Loucy (cell line): ENCODE results near the gene GDPD5.

Source experiments
- H2AFZ ChIP-seq: fragments of 200-600 bp; sonication (generic); 2 replicates; pipeline ENCODE4 v1.6.0; 2016; ENCODE audit warnings: antibody characterized with exemption, mild to moderate bottlenecking, low read length, moderate library complexity
- H3F3A ChIP-seq: fragments of 200-600 bp; 2 replicates; pipeline ENCODE4 v1.6.0; 2016; ENCODE audit warnings: antibody characterized with exemption, low read depth, mild to moderate bottlenecking
- H3K27me3 ChIP-seq: fragments of 200-600 bp; sonication (generic); 2 replicates; pipeline ENCODE4 v1.6.1; 2014; ENCODE audit warnings: low read length, mild to moderate bottlenecking; ENCODE audit not compliant: insufficient read depth, poor library complexity, severe bottlenecking
- H3K36me3 ChIP-seq: fragments of 200-600 bp; sonication (generic); 2 replicates; pipeline ENCODE4 v1.6.1; 2016; ENCODE audit warnings: low read length; ENCODE audit not compliant: insufficient read depth
- H3K4me1 ChIP-seq: fragments of 200-600 bp; sonication (generic); 2 replicates; pipeline ENCODE4 v1.5.1; 2014; ENCODE audit warnings: low read length, mild to moderate bottlenecking; ENCODE audit not compliant: insufficient read depth, poor library complexity, severe bottlenecking
- H3K4me2 ChIP-seq: fragments of 200-600 bp; sonication (generic); 2 replicates; pipeline ENCODE4 v1.6.0; 2014; ENCODE audit warnings: antibody characterized with exemption, low read length, low read depth, mild to moderate bottlenecking; ENCODE audit not compliant: poor library complexity, severe bottlenecking
- H3K4me3 ChIP-seq: fragments of 200-600 bp; sonication (generic); 2 replicates; pipeline ENCODE4 v1.5.1; 2014; ENCODE audit warnings: low read length, mild to moderate bottlenecking, mixed read lengths; ENCODE audit not compliant: poor library complexity, severe bottlenecking
- H3K79me2 ChIP-seq: fragments of 200-600 bp; sonication (generic); 2 replicates; pipeline ENCODE4 v1.6.1; 2014; ENCODE audit warnings: low read length; ENCODE audit not compliant: insufficient read depth
- H3K9ac ChIP-seq: fragments of 200-600 bp; sonication (generic); 2 replicates; pipeline ENCODE4 v1.6.0; 2014; ENCODE audit warnings: mild to moderate bottlenecking, low read depth, low read length, moderate library complexity; ENCODE audit not compliant: poor library complexity, severe bottlenecking
- H3K9me2 ChIP-seq: fragments of 200-600 bp; sonication (generic); replicated peaks from 2 replicates; pipeline ENCODE4 v1.6.1; 2016; ENCODE audit warnings: low read depth, low read length, mixed read lengths
- H3K9me3 ChIP-seq: fragments of 200-600 bp; sonication (generic); 2 replicates; pipeline ENCODE4 v1.6.1; 2014; ENCODE audit warnings: mild to moderate bottlenecking, antibody characterized with exemption, low read length, low read depth; ENCODE audit not compliant: insufficient read depth
- H4K20me1 ChIP-seq: fragments of 200-600 bp; sonication (generic); 2 replicates; pipeline ENCODE4 v1.6.0; 2014; ENCODE audit warnings: antibody characterized with exemption, low read length, mild to moderate bottlenecking; ENCODE audit not compliant: insufficient read depth, poor library complexity, severe bottlenecking
- CTCF ChIP-seq: fragments of 200-600 bp; sonication (generic); conservative IDR thresholded peaks from 2 replicates; pipeline ENCODE4 v1.5.1; 2014; ENCODE audit warnings: mild to moderate bottlenecking, antibody characterized with exemption, low read length
- EZH2phosphoT487 ChIP-seq: fragments of 200-600 bp; IDR thresholded peaks from 2 replicates; pipeline ENCODE4 v1.6.1; 2018; ENCODE audit warnings: antibody characterized with exemption, mild to moderate bottlenecking, moderate library complexity, borderline replicate concordance

The GDPD5 gene

GRCh38 chr11:75533896-75534258 is 8.1 kb upstream of the GDPD5 start:
- Histone ChIP-seq H3K9ac (no peak overlapping the region), H3K27me3 (no peaks in the 10 kb centered on the region), H2AFZ (no peak overlapping the region), H3K9me3 (no peaks in the 10 kb centered on the region), H3K79me2 (no peaks in the 10 kb centered on the region), H3K4me2 (no peak overlapping the region), H3K9me2 (no peaks in the 10 kb centered on the region), H3K4me1 (peaks cover 10% of the 10 kb centered on the region), H3K4me3 (no peak overlapping the region), H3F3A (no peaks in the 10 kb centered on the region), H3K36me3 (no peaks in the 10 kb centered on the region), H4K20me1 (no peaks in the 10 kb centered on the region)
- TF ChIP-seq CTCF: no peak
- no peak for TF ChIP-seq EZH2phosphoT487

GRCh38 chr11:75532200-75533048 is 6.7 kb upstream of the GDPD5 start:
- Histone ChIP-seq H4K20me1 (no peaks in the 10 kb centered on the region), H3K9me3 (no peaks in the 10 kb centered on the region), H3F3A (no peaks in the 10 kb centered on the region), H3K27me3 (no peaks in the 10 kb centered on the region), H3K9ac (no peak overlapping the region), H2AFZ (no peak overlapping the region), H3K36me3 (no peaks in the 10 kb centered on the region), H3K4me1 (peaks cover 10% of the 10 kb centered on the region), H3K79me2 (no peaks in the 10 kb centered on the region), H3K4me3 (no peak overlapping the region), H3K4me2 (no peak overlapping the region), H3K9me2 (no peaks in the 10 kb centered on the region)
- TF ChIP-seq EZH2phosphoT487 (no peak), CTCF (peak; percentile 92)

- no peaks in the 10 kb centered on the region for H3K27me3 ChIP-seq
- H3K36me3 ChIP-seq: no peaks in the 10 kb centered on the region
- H3K9ac ChIP-seq: no peak overlapping the region
- no peak overlapping the region for H3K4me2 ChIP-seq
- H2AFZ ChIP-seq: no peak overlapping the region
- H3K4me1 ChIP-seq: peaks cover 14% of the 10 kb centered on the region
- no peaks in the 10 kb centered on the region for H3F3A ChIP-seq
- H3K9me3 ChIP-seq: no peaks in the 10 kb centered on the region
- H3K9me2 ChIP-seq: no peaks in the 10 kb centered on the region
- no peak overlapping the region for H3K4me3 ChIP-seq
- TF ChIP-seq EZH2phosphoT487: no peak
- H4K20me1 ChIP-seq: no peaks in the 10 kb centered on the region
- H3K79me2 ChIP-seq: peaks cover 4% of the 10 kb centered on the region; the same call in 1 of the 2 replicates
Observed at GRCh38 chr11:75531325-75531724, 5.6 kb upstream of the GDPD5 start.
